Keratinocyte (primary cell): ENCODE measurements around the gene PJA2. TPM values are rescaled to one million over a fixed set of nuclear protein-coding genes. Genes with fewer than 3 reads are reported as not detected.

Source experiments
- DNase-seq: peaks from one replicate; pipeline ENCODE4 v3.0.0-alpha.2; 2011; ENCODE audit warnings: low read depth, missing footprints, low spot score
- FAIRE-seq: peaks from 2 replicates; lab custom pipeline; 2011; peaks lifted over from hg19 to GRCh38; lab: Jason Lieb, UNC
- H2AFZ ChIP-seq: 2 replicates; pipeline ENCODE4 v1.6.0; 2012; ENCODE audit warnings: low read length, control low read depth, inconsistent platforms; ENCODE audit not compliant: control insufficient read depth
- H3K27ac ChIP-seq: 2 replicates; pipeline ENCODE4 v1.5.1; 2011; ENCODE audit warnings: low read length; ENCODE audit not compliant: control insufficient read depth, insufficient read depth
- H3K27me3 ChIP-seq: 3 replicates; pipeline ENCODE4 v1.6.0; 2011; ENCODE audit warnings: low read length; ENCODE audit not compliant: control insufficient read depth, insufficient read depth; ENCODE audit errors: extremely low read depth
- H3K36me3 ChIP-seq, 2 experiments: 2 replicates in 1 of 2; 3 replicates in 1 of 2; pipeline ENCODE4 v1.5.1; 2011; ENCODE audit warnings: low read length in 2 of 2, mild to moderate bottlenecking in 1 of 2; ENCODE audit not compliant: control insufficient read depth in 2 of 2, insufficient read depth in 2 of 2; ENCODE audit errors: extremely low read depth in 1 of 2
- H3K4me1 ChIP-seq: 3 replicates; pipeline ENCODE4 v1.5.1; 2011; ENCODE audit warnings: low read length; ENCODE audit not compliant: control insufficient read depth, insufficient read depth; ENCODE audit errors: extremely low read depth
- H3K4me2 ChIP-seq: 3 replicates; pipeline ENCODE4 v1.6.0; 2011; ENCODE audit warnings: low read depth, low read length; ENCODE audit not compliant: control insufficient read depth, insufficient read depth; ENCODE audit errors: extremely low read depth
- H3K4me3 ChIP-seq, 3 experiments: fragments of 200-600 bp in 1 of 3; sonication (generic) in 1 of 3; 2 replicates in 2 of 3; 3 replicates in 1 of 3; pipeline ENCODE4 v1.5.1; 2011 to 2016; ENCODE audit warnings: low read length in 3 of 3, mild to moderate bottlenecking in 3 of 3, control low read depth in 2 of 3, inconsistent platforms in 1 of 3, low read depth in 1 of 3, mixed read lengths in 1 of 3, mixed run types in 1 of 3, moderate library complexity in 1 of 3; ENCODE audit not compliant: control insufficient read depth in 2 of 3, insufficient read depth in 2 of 3; ENCODE audit errors: extremely low read depth in 1 of 3
- H3K79me2 ChIP-seq: 2 replicates; pipeline ENCODE4 v1.6.0; 2012; ENCODE audit warnings: low read length; ENCODE audit not compliant: control insufficient read depth, insufficient read depth
- H3K9ac ChIP-seq: 3 replicates; pipeline ENCODE4 v1.6.0; 2011; ENCODE audit warnings: low read length; ENCODE audit not compliant: control insufficient read depth, insufficient read depth; ENCODE audit errors: extremely low read depth
- H3K9me1 ChIP-seq: 3 replicates; pipeline ENCODE4 v1.6.0; 2011; ENCODE audit warnings: low read length; ENCODE audit not compliant: control insufficient read depth, insufficient read depth; ENCODE audit errors: extremely low read depth
- H3K9me3 ChIP-seq: 2 replicates; pipeline ENCODE4 v1.5.1; 2012; ENCODE audit warnings: low read depth, low read length; ENCODE audit not compliant: control insufficient read depth
- H4K20me1 ChIP-seq: 3 replicates; pipeline ENCODE4 v1.6.0; 2011; ENCODE audit warnings: low read length; ENCODE audit not compliant: control insufficient read depth, insufficient read depth; ENCODE audit errors: extremely low read depth
- CTCF ChIP-seq, 3 experiments: IDR thresholded peaks in 1 of 3; conservative IDR thresholded peaks in 1 of 3; optimal IDR thresholded peaks in 1 of 3; 2 replicates in 2 of 3; 3 replicates in 1 of 3; pipeline versions ENCODE3 to v1.5.1; 2011; ENCODE audit warnings: low read length in 3 of 3, mild to moderate bottlenecking in 3 of 3, moderate library complexity in 2 of 3, control low read depth in 1 of 3, inconsistent platforms in 1 of 3; ENCODE audit not compliant: insufficient read depth in 2 of 3; ENCODE audit errors: extremely low read depth in 1 of 3
- EZH2 ChIP-seq: IDR thresholded peaks from one replicate; pipeline ENCODE4 v1.6.1; 2012; ENCODE audit warnings: inconsistent platforms, mild to moderate bottlenecking, low read length, moderate library complexity
- dilution Hi-C: fragments of 300-500 bp; cut with MboI; formaldehyde crosslinking; loops from one replicate; pipeline ENCODE4 v1.7.0; 2020; ENCODE audit warnings: low sequenced_read_pairs; ENCODE audit not compliant: extremely low pct_ligation_motif_present
- polyA plus RNA-seq, 5 experiments: library from polyadenylated mRNA; depleted of rRNA in 3 of 5; stranded (reverse) in 3 of 5; stranded (forward) in 1 of 5; unstranded in 1 of 5; fragments of >200 nt; gene quantifications; 1 replicate in 1 of 5; 2 replicates in 3 of 5; 3 replicates in 1 of 5; pipeline versions ENCODE4 v1.2.1 to v1.2.3, GENCODE V29; 2011 to 2012; ENCODE audit warnings: missing spikeins in 2 of 5, low read depth in 1 of 5, low replicate concordance in 1 of 5

PJA2 gene
- polyA plus RNA-seq, 1 donor (not counting 4 experiments of a cell fraction or from before 2014, with no cell fraction given) = 49.3 TPM

- TF ChIP-seq EZH2 = no peak
- TF ChIP-seq CTCF (optimal IDR thresholded peaks at IDR 0.05 in 1 of 3, IDR thresholded peaks at IDR 0.05 in 1 of 3, conservative IDR thresholded peaks at IDR 0.05 in 1 of 3; ENCODE audit: extremely low read depth in 1 of 3, insufficient read depth in 2 of 3, low read length in 3 of 3) = no peak
- H4K20me1 ChIP-seq = no peaks in the 10 kb centered on the region
- H3K4me3 ChIP-seq = peak overlapping the region; percentile 87 to 97 (median 91)
- no peaks in the 10 kb centered on the region for H3K36me3 ChIP-seq
- H3K4me2 ChIP-seq = peak overlapping the region; percentile 97
- peaks cover 25% of the 10 kb centered on the region for H3K4me1 ChIP-seq
- no peak for FAIRE-seq
- no peaks in the 10 kb centered on the region for H3K9me1 ChIP-seq
- dilution Hi-C loops = no loop called here
- H3K27ac ChIP-seq = peak overlapping the region; percentile 100
- H3K9ac ChIP-seq = peak overlapping the region; percentile 99
- peaks cover 31% of the 10 kb centered on the region for H3K79me2 ChIP-seq
- DNase-seq = no peak
- peak overlapping the region; percentile 95 for H2AFZ ChIP-seq
- H3K9me3 ChIP-seq = no peaks in the 10 kb centered on the region
- no peaks in the 10 kb centered on the region for H3K27me3 ChIP-seq
Measured at GRCh38 chr5:109411149-109411514, 1.4 kb upstream of the PJA2 start.

GRCh38 chr5:109410389-109411148 lies 795 bp upstream of the PJA2 start:
- Histone ChIP-seq H3K4me2 (peak overlapping the region; percentile 97), H4K20me1 (no peaks in the 10 kb centered on the region), H3K9me1 (no peaks in the 10 kb centered on the region), H3K4me1 (peaks cover 25% of the 10 kb centered on the region), H3K27me3 (no peaks in the 10 kb centered on the region), H3K9me3 (no peaks in the 10 kb centered on the region), H3K4me3 (peak overlapping the region; percentile 87 to 97 (median 91)), H3K36me3 (no peaks in the 10 kb centered on the region), H3K9ac (peak overlapping the region; percentile 99), H3K79me2 (peaks cover 36% of the 10 kb centered on the region), H2AFZ (peak overlapping the region; percentile 95), H3K27ac (peak overlapping the region; percentile 100)
- peak; percentile 92 for FAIRE-seq
- dilution Hi-C loops = no loop called here
- TF ChIP-seq EZH2 (no peak), CTCF (optimal IDR thresholded peaks at IDR 0.05 in 1 of 3, IDR thresholded peaks at IDR 0.05 in 1 of 3, conservative IDR thresholded peaks at IDR 0.05 in 1 of 3; ENCODE audit: extremely low read depth in 1 of 3, insufficient read depth in 2 of 3, low read length in 3 of 3) (no peak)
- no peak for DNase-seq
